Stimulated activated CD8-positive, alpha-beta memory T cell treated with anti-CD3 and anti-CD28 coated beads, Interleukin-4, amount 100 ng/mL, for 24 hours (primary cell): ENCODE measurements around the gene PER2.
"Not testable (repeated sequence)": the region's sequence is repeated elsewhere in the genome, so short reads cannot be mapped to it uniquely, and the experiment has no call there.

ENCODE experiments used
- DNase-seq: peaks from one replicate; pipeline ENCODE4 v3.0.0-alpha.2; 2020; ENCODE audit warnings: low read depth

Gene PER2

DNA sequence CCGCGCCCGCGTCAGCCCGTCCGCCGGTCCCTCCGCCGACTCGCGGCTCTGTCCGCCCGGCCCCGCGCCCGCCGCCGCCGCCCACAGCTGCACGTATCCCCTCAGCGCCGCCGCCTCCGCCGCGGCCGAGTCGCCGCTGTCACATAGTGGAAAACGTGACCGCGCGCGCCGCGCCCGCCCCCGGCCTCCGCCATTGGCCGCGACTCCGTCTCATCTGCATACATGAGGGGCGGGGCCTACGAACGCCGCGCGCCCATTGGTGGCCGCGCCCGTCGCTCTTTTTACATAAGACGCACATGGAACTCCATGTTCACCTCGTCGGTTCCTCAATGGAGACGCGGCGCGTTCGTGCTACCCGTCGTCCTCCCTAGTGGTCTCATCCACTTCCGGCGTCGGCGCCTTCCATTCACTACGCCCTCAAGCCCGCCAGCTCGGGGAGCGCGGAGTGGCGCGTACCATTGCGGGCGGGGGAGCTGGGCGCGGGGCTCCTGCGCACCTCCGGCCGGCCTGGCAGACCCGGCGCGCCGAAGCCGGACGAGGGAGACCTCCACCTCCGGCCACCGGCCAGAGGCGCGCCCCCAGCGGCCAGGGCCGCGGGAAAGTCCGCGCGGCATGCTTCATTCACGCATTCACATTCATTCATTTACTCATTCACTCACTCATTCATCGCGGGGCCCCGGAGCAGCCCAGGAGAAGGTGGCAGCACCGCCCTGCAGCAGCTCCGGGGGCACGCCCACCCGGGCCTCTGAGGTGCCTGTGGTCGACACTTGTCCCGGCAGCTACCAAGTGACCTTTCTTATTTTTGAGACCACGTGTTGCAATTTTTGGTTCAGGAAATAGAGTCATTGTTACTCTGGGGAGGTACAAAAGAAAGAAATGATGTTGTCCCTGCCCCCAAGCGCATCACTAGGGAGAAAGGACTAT, 502 bp upstream of the PER2 start:
- peak; percentile 96 for DNase-seq

DNA sequence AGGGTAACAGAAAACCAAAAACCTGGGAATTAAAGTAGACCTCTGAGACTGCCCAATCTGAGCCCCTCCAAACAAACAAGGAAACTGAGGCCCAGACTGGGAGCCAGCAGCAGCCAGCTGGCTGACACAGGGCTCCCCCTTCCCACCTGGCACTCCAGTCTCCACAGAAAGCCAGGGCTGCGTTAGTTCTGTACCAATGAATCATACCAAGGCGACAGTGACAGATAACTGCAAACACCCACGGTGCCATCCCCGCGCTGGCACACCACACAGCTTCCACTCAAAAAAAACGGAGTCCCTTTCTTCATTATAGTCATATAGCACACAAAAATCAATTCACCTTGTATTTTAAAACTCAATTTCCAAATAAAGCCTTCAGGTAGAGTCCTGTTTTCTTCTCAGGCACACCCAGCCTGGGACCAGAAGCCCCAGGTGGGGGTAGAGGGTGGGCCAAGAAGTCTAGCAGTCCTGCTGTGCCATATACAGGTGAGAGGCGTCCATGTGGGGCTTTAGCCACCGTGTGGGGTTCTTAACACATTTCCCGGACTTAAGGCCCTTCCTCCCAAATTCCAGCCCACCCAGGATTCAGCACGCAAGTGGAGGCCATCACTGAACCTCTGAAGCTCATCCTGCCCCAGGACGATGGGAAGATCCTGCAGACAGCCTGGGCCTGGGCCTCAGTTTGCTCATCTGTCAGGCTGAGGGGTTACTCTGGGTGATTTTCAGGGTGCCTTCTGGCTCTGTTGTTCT, 1.2 kb downstream of the PER2 start:
- no peak for DNase-seq

DNA sequence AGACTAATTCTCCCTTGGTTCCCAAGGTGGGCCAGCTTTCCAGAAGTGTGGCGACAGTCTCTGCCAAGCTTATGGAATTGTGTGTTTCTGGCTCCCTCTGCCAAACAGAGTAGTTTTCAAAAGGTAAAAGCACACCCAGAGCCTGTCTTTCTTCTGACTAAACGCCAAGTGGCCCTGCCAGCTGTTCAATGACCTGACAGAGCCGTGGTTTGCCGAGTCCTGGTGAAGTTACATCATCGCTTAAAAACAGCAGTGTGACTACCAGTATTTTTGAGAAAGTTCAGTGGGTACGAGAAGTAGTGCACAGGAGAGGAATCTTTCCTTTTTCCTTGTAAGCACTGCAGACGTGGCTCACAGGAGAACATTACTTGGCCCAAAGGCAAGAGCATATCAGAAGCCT, 1.9 kb downstream of the PER2 start:
- DNase-seq, result no peak

DNA sequence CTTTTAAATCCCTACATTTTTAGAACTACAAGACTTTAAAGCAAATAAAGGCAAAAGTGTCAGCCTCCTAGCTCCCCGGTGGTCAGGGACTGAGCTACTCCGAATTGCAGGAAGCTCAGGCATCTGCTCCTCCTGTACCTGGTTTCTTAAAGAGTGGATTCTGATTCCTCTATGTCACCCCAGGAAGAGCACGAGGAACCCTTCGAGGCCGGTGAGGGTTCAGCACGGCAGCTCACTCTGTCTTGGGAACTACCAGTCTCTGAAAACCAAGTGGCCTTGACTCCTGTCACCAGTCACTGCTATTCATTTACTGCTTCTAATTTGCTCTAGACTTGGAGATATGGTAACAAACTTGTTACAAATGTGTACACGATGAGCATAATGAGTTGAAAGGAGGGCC, 2.3 kb downstream of the PER2 start:
- DNase-seq, result no peak

DNA sequence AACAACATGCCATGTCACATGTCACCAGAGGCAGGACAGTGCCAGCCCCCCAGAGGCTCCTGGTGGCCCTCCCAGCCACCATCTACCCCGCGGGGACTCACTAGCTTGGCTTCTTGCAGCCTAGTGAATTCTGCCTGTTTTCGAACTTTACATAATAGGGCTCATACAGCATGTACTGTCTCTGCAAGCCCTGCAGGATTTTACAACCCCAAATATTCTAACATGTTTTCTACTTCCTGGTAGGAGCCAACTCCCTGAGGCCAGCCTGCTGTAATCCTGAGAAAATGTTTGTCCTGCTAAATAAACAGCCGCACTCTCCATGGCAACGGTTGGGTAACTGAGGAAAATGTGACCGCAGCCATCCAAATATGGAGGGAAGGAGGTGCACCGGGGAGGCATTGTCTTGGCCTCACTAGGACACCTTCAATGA, 2.7 kb downstream of the PER2 start:
- DNase-seq, result no peak

DNA sequence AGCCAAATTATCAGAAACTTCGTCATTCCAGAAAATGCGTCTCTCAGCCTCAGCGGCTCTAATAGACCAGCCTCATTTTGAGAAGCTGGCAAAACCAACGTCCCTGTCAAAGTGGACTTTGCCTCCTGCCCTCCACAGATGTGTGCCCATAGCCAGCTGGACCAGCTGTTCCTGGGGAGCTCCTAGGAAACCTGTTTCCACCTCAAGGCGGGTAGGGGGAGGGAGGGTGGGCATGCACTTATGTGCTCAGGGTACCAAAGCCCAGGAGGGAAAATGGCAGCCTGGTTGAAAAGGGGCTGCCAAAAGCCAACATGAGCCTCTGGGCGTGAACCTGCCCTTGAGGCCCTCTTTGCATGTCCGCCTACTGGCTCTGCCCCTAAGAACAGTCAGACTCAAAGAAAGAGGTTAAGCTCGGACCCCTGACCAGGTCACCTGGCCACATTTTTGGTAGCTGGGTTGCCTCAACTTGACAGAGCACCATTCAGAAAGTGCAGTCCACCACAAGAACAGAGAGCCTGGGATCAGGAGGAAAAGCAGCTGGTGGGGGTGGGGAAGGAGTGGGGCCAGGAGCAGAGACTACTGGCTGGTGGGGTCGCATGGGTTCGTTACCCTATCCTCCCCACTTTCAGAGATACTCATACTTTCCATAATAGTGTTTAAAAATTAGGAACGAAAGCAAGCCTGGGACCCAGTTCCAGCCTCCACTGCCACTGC, 3.5 kb downstream of the PER2 start:
- DNase-seq, result no peak

DNA sequence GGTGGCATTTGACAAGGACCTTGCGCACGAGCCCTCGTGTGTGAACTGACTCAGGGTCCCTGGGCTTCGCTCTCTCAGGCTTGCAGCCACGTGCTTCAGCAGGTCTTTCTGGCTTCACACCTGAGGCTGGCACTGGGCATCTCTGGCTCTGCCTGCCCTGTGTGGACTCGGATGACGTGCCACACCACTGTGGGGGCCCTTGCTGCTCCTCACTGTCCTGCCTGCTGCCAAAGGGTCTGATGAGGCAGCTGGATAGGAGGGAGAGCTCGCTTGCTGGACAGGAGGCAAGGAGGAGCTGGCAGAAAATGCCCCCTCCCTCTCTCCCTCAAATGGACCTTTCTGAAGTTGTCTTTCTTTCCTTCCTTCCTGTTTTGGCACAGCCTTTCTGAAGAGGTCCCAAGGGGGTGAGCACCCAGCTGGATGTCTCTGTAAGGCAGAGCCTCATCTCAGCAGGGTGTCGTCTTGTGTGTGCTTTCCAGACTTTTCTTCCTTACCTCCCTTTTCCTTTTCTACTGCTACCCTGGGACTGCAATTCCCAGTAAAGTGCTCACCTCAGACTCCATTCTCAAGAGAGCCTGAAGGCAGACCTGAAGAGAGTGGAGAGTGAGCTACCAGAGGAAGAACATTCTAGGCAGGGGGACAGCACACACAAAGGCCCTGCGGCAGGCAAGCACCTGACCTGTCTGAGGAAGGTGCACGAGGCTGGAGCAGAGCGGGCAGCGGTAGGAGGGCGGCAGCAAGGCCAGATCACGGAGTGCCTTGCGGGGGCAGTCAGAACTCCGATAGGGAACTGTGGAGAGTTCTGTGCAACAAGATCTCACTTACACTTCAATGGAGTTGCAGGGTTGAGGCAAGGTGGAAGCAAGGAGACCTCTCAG, 5.3 kb downstream of the PER2 start:
- DNase-seq, result no peak

DNA sequence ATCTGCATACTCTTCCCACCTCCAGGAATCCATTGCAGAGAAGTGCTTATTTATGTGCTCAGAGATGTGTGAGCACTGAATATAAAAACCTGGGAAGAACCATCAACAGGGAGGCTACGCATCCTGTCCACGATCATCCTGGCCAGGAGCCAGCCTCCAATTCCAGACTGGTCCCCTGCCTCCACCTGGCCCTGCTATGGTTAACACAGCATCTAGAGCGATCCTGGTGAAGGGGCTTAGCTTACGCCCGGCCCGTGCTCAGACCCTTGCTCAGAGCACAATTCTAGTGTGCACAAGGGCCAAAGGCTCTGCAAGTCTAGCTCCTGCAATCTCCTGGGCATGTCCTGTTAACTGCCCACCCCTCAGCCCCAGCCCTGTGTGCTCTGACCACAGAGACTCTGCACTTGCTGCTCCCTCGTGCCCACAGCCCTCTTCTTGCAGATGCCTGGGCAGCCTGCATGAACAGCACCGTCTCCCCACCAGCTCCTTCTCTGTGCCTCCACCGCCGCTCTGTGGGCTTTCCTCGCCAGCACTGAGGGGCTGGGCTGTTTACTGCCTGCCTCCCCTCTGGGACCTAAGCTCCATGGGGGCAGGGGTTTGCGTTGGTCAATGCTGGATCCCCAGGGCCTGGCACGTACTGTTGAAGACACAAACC, 6.5 kb downstream of the PER2 start:
- DNase-seq, result no peak

DNA sequence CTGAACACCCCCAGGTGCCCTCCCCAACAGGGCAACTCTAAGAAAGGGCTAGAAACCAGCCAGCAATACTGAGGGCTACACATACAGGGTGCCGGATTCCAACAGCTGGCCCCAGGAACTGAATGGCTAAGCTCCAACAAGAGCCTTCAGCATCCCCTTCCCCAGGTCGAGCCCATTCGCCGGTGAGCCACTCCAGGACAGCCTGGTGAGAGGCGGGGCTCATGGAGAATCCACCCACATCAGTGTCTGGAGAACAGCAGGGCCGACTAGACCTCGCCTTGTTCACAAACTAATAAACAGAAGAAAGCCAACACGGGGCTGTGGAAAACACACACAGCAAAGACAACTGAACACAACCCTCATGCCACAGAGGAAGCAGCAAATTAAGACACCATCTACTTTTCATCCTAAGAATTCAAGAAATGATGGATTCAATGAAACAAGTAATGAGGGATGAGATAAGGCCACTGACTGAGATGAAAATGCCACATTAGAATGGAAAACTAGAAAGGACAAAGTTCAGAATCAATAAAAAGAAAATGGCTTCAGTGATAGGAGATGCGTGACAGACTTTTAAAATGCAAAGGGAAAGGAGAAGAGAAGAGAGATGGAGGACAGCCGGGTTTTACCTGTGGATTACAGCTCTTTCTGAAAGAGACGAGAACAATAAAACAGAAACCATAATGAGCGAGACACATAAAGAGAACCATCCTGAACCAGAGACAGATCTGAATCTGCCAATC, 8.2 kb downstream of the PER2 start:
- no peak for DNase-seq

DNA sequence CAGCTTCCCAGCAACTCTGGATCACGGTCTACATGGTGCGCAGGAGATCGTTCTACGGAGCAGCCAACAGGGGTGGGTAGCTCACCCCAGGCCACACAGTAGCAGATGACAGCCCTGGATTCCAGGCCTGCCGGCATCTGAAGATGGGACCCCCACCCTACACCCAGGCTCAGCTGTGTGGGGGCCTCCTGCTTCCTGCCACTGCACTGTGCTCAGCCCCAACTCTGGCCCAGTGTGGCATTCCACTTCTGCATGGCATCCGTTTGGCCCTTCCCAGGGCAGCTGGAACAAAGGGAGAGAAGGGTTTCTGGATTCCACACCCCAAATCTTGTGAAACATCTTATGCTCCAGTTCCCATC, 9.1 kb downstream of the PER2 start:
- DNase-seq, result no peak

DNA sequence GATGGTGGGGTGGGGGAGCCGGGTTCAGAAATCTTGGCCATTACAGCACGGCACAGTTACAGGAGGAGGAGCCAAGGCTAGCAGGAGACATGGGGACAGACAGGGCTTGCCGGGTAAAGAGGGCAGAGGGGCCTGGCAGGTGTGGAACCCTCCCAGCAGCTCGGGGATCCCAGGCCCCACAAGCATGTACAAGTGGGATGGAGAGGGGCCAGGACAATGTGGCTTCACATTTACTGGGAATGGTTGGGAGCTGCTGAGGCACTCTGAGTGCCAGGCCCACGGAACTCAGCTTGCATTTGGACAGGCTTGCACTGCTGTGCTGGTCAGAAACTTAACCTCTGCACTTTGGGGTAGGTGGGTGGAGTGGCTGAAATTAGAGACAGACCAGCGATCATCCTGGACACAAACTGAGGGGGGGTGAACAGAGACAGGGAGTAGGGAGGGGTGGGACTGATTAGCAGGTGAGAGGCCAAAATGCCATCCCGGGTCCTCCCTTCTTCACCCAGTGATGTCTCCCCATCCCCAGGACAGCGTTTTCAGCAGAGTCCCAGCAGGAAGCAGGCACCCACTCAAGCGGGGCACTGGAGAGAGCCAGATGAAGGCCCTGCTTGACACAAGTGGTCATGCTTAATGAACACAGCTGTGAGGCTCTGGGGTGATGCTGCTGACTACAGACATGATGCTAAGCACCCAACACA, 9.6 kb downstream of the PER2 start:
- no peak for DNase-seq

DNA sequence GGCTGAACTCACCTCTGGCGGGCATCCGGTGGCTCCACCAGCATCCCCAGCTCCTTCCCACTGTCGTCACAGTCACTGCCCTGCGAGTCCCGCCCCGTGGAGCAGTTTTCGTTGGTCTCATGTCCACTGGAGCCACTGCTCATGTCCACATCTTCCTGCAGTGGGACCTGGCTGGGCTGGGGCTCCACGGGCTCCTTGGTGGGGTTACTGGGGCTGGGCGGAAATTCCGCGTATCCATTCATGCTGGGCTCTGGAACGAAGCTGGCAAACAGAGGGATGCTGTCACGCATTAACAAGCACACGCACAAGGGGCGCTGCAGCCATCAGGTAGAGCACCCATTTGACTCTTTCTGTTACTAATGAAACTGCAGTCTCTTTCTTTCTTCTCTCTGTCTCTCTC, 10.7 kb downstream of the PER2 start:
- DNase-seq, result no peak

DNA sequence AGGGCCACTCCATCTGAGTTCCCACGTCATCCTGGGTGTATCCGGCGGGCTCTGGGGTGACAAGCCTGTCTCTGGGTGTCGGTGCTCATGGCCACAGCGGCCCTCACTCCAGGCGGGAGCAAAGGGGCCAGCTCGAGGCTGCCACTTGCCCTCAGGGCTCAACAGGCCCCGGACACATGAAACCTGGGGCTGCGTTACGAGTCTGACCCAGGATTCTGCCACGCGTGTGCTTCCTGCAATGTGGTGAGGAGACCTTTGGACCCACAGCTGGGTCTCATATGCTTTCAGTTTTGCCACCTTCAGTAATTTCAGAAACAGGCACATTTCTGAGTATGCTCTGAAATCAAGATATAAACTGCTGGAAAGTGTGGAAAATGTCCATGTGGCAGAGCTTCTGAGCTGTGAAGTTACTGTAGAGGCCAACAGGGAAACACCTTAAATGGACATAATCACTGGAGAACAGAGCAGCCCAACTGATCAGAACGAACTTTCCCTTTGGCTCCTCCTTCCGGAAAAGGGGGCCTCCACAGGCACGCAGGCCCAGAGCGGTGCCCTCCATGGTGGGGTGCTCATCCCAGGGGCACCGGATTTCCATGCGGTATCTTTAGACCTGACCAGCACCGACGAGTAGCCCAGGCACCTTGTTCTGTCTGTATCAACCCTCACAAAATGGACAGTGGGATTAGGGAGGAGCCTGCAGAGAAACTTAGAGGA, 14.1 kb downstream of the PER2 start:
- DNase-seq, result no peak

DNA sequence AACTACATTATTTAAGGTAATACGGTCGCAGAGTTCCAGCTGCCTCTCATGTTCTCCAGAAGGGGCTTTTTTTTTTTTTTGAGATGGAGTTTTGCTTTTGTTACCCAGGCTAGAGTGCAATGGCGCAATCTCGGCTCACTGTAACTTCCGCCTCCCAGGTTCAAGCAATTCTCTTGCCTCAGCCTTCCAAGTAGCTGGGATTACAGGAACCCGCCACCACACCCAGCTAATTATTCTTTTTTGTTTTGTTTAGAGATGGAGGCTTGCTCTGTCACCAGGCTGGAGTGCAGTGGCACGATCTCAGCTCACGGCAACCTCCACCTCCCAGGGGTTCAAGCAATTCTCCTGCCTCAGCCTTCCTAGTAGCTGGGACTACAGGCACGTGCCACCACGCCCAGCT, 15.0 kb downstream of the PER2 start:
- not testable (repeated sequence) for DNase-seq

DNA sequence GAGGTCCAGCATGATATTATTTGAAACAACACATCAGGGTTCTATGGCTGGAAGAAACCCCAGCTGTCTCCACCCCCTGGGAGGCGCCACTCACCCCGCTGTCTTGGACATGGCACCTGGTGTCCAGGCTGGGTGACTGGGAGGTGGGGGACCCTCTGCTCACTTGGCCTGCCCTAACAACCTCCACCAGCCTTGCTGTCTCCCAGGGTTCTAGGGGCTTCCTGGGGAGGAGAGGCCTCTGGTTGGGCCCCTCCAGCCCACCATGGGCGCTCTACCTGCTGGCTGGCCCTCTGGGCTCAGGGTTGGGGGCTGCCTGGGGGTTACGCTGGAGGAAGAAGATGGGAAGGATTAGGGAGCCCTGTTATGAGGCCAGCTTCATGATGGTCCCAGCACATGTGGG, 16.3 kb downstream of the PER2 start:
- no peak for DNase-seq

DNA sequence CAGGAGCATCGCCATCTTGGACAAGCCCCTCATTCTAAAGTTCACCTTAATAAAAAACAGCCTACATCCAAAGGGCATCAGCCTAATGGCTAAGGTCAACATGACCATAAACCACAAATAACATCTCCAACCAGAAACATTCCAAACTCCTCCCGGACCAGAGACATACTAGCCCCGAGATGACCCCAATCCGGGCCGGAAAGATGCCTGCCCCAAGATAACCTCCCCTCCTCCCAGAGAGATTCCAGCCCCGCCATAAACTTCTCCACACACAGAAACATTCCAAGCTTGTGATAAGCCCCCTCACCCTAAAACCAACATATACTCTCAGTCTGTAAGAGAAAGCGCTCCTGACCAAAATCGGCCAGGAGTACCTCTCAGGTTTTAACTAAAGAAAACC, 16.7 kb downstream of the PER2 start:
- DNase-seq, result not testable (repeated sequence)

DNA sequence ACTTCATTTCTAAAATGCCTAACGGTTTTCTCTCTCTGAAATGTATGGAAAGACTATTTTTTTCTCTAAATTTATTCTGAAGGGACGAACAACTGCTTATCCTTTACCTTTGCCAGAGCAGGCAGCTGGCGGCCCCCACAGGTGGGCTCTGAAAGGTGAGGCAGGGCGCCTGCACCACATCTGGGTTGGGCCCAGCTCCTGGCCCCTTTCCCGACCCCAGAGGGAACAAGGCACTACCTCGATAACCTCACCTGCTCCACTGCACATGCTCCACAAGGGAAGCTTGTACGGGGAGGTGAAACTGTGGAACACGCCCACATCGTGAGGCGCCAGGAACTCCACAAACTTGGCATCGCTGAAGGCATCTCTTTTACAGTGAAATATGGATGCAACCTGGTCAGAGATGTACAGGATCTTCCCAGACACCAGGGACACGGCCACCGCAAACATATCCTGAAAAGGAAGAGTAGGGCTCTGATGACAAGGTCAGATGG, 17.3 kb downstream of the PER2 start:
- no peak for DNase-seq

DNA sequence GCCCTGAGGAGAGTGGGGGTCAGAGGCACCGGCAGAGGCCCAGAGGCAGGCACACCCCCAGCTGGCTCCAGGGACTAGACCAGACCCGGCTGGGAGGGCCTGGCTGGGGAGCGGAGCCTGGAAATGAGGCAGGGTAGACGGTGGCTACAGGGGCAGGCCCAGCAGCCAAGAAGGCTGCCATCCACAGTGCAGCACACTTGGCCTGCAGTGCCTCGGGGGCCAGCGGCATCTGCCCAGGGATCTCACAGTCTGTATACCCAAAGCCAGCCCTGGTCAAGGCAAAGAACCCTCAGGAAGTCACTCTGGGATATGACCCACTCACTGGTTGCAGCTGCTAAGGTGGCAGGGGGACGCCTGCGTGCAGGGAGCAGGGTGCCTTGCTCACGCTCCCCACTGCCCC, 17.8 kb downstream of the PER2 start:
- no peak for DNase-seq

DNA sequence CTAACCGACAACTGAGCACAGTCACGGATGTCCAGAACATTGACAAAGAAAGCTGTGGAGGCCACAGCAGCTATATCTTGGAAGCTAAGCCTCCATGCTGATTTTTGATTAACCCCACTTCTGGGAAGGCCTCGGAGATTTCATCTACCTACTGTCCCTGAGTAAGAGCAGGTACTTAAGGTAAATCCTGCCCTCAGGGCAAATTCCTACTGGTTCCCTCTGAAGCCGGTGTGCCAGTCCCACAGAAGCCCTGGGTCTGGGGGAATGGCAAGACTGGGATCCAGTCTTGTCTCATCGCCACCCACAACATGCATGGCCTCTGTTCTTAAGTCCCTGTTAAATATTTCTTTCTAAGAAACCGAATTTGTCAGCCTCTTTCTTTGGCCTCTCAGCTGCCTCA, 18.7 kb downstream of the PER2 start:
- no peak for DNase-seq
